Spinal cord (tissue), 10 donors: ENCODE data around the gene KRT3. TPM values are rescaled to one million over a fixed set of nuclear protein-coding genes. Genes with fewer than 3 reads are reported as not detected.

ENCODE experiments used
- DNase-seq, 6 donors: peaks; one replicate each; pipeline versions ENCODE4 v3.0.0 to v3.0.0-alpha.2; 2013 to 2015; ENCODE audit warnings: low spot score in 6 of 6, low read depth in 4 of 6
- H3K27ac ChIP-seq: one replicate; pipeline ENCODE4 v1.5.1; 2013; ENCODE audit warnings: low read depth, low read length, control low read depth
- H3K27me3 ChIP-seq: one replicate; pipeline ENCODE4 v1.6.1; 2013; ENCODE audit warnings: low read length; ENCODE audit not compliant: control insufficient read depth, insufficient read depth
- H3K36me3 ChIP-seq: one replicate; pipeline ENCODE4 v1.6.1; 2013; ENCODE audit warnings: low read length; ENCODE audit not compliant: control insufficient read depth, insufficient read depth
- H3K4me1 ChIP-seq: one replicate; pipeline ENCODE4 v1.6.1; 2013; ENCODE audit warnings: low read length; ENCODE audit not compliant: control insufficient read depth, insufficient read depth
- H3K4me3 ChIP-seq: one replicate; pipeline ENCODE4 v1.5.1; 2013; ENCODE audit warnings: low read depth, low read length, control low read depth
- H3K9me3 ChIP-seq: one replicate; pipeline ENCODE4 v1.6.1; 2013; ENCODE audit warnings: low read length; ENCODE audit not compliant: control insufficient read depth, insufficient read depth
- WGBS: methylation state at CpG from one replicate; pipeline ENCODE4 v1.1.5; 2013; ENCODE audit warnings: missing lambda C conversion rate; ENCODE audit not compliant: insufficient coverage; 5-methylcytosine and 5-hydroxymethylcytosine counted together
- polyA plus RNA-seq, 2 donors: library from polyadenylated mRNA; unstranded; fragments of 120-200 nt; gene quantifications; one replicate each; pipeline ENCODE4 v1.2.1, GENCODE V29; 2013; ENCODE audit not compliant: insufficient read length in 2 of 2
- small RNA-seq: library from RNA; depleted of rRNA; stranded (forward); fragments of <200 nt; gene quantifications from one replicate; pipeline ENCODE3, GENCODE V24; 2014; ENCODE audit warnings: low replicate concordance
- total RNA-seq, 2 donors: library from RNA; depleted of rRNA in 1 of 2; stranded (reverse); fragments of 120-200 nt in 1 of 2; fragments of >200 nt in 1 of 2; gene quantifications; one replicate each; pipeline versions ENCODE4 v1.2.3 to v1.2.4, GENCODE V29; 2013 to 2014
- donor health status: healthy.

The KRT3 gene
- total and polyA plus RNA-seq, 4 donors, result 0.10 to 0.21 TPM; not detected in 2

- 78% methylated on average over 2 of the region's 3 CpGs for WGBS
- H3K9me3 ChIP-seq, result no peaks in the 10 kb centered on the region
- DNase-seq, result no peak
- H3K27me3 ChIP-seq, result peaks cover 10% of the 10 kb centered on the region
- H3K4me1 ChIP-seq, result no peaks in the 10 kb centered on the region
- no peak overlapping the region for H3K4me3 ChIP-seq
- no peaks in the 10 kb centered on the region for H3K36me3 ChIP-seq
- H3K27ac ChIP-seq, result no peak overlapping the region
These were observed 53.0 kb downstream of the KRT3 start for GRCh38 chr12:52742822-52743457.

GRCh38 chr12:52742196-52742580 lies 53.7 kb downstream of the KRT3 start:
- WGBS, result 79% methylated on average over 4 of the region's 7 CpGs
- H3K27me3 ChIP-seq, result peaks cover 10% of the 10 kb centered on the region
- H3K9me3 ChIP-seq, result no peaks in the 10 kb centered on the region
- H3K27ac ChIP-seq, result no peak overlapping the region
- no peaks in the 10 kb centered on the region for H3K36me3 ChIP-seq
- H3K4me3 ChIP-seq, result no peak overlapping the region
- DNase-seq, result no peak
- no peaks in the 10 kb centered on the region for H3K4me1 ChIP-seq

GRCh38 chr12:52741375-52742195 lies 54.3 kb downstream of the KRT3 start:
- Histone ChIP-seq H3K9me3 (no peaks in the 10 kb centered on the region), H3K4me1 (no peaks in the 10 kb centered on the region), H3K27ac (no peak overlapping the region), H3K4me3 (no peak overlapping the region), H3K27me3 (peaks cover 10% of the 10 kb centered on the region), H3K36me3 (no peaks in the 10 kb centered on the region)
- WGBS, result 34% methylated on average over 10 of the region's 16 CpGs
- peak; percentile 7 to 68 (median 22) for DNase-seq

GRCh38 chr12:52740584-52740983 lies 55.3 kb downstream of the KRT3 start:
- DNase-seq, result peak in 1 of 6 donors; percentile 59
- H3K27me3 ChIP-seq, result peaks cover 7% of the 10 kb centered on the region
- H3K36me3 ChIP-seq, result no peaks in the 10 kb centered on the region
- H3K4me3 ChIP-seq, result no peak overlapping the region
- H3K9me3 ChIP-seq, result no peaks in the 10 kb centered on the region
- H3K27ac ChIP-seq, result no peak overlapping the region
- H3K4me1 ChIP-seq, result no peaks in the 10 kb centered on the region

GRCh38 chr12:52739963-52740362 lies 56.0 kb downstream of the KRT3 start:
- Histone ChIP-seq H3K9me3 (no peaks in the 10 kb centered on the region), H3K27ac (no peak overlapping the region), H3K27me3 (peaks cover 7% of the 10 kb centered on the region), H3K36me3 (no peaks in the 10 kb centered on the region), H3K4me3 (no peak overlapping the region), H3K4me1 (no peaks in the 10 kb centered on the region)
- DNase-seq, result no peak

Small RNAs within 50 kb of the gene (small RNA-seq; reads per million reads assigned to genes)
- not detected for gene AC107016.2

Other genes with a start within 250 kb of the KRT3 start
- gene KRT71, start 243.0 kb downstream of the KRT3 start, total RNA-seq, result under 1 TPM in 1 of 2 donors, not detected in 1; 0.06 TPM
- gene KRT71, start 243.0 kb downstream of the KRT3 start, polyA plus RNA-seq, result under 1 TPM; 0.33 to 0.35 TPM
- under 1 TPM in 1 of 2 donors, not detected in 1; 0.10 TPM for gene KRT74, start 222.3 kb downstream of the KRT3 start, total RNA-seq
- under 1 TPM in 1 of 2 donors, not detected in 1; 0.20 TPM for gene KRT74, start 222.3 kb downstream of the KRT3 start, polyA plus RNA-seq
- gene KRT72, start 194.7 kb downstream of the KRT3 start, total RNA-seq, result under 1 TPM; 0.10 to 0.11 TPM
- gene KRT72, start 194.7 kb downstream of the KRT3 start, polyA plus RNA-seq, result under 1 TPM; 0.29 to 0.51 TPM
- gene KRT73, start 177.6 kb downstream of the KRT3 start, total RNA-seq, result under 1 TPM in 1 of 2 donors, not detected in 1; 0.10 TPM
- under 1 TPM in 1 of 2 donors, not detected in 1; 0.33 TPM for gene KRT73, start 177.6 kb downstream of the KRT3 start, polyA plus RNA-seq
- gene KRT2, start 143.9 kb downstream of the KRT3 start, total RNA-seq, result under 1 TPM in 1 of 2 donors, not detected in 1; 0.30 TPM
- under 1 TPM; 0.18 to 0.25 TPM for gene KRT2, start 143.9 kb downstream of the KRT3 start, polyA plus RNA-seq
- 1 to 10 TPM in 1 of 2 donors, under 1 TPM in 1; 0.44 to 2.1 TPM for gene KRT1, start 115.7 kb downstream of the KRT3 start, total RNA-seq
- under 1 TPM; 0.17 to 0.51 TPM for gene KRT1, start 115.7 kb downstream of the KRT3 start, polyA plus RNA-seq
- under 1 TPM; 0.06 to 0.10 TPM for gene KRT77, start 92.6 kb downstream of the KRT3 start, total RNA-seq
- 1 to 10 TPM in 1 of 2 donors, under 1 TPM in 1; 0.29 to 2.2 TPM for gene KRT77, start 92.6 kb downstream of the KRT3 start, polyA plus RNA-seq
- not detected for gene KRT76, start 18.8 kb downstream of the KRT3 start, total RNA-seq
- not detected for gene KRT76, start 18.8 kb downstream of the KRT3 start, polyA plus RNA-seq
- gene KRT4, start 18.0 kb upstream of the KRT3 start, total RNA-seq, result under 1 TPM in 1 of 2 donors, not detected in 1; 0.11 TPM
- under 1 TPM; 0.14 to 0.20 TPM for gene KRT4, start 18.0 kb upstream of the KRT3 start, polyA plus RNA-seq
- under 1 TPM; 0.10 to 0.28 TPM for gene KRT79, start 38.2 kb upstream of the KRT3 start, total RNA-seq
- gene KRT79, start 38.2 kb upstream of the KRT3 start, polyA plus RNA-seq, result 1 to 10 TPM; 1.4 TPM
- under 1 TPM in 1 of 2 donors, not detected in 1; 0.11 TPM for gene KRT78, start 52.9 kb upstream of the KRT3 start, total RNA-seq
- not detected for gene KRT78, start 52.9 kb upstream of the KRT3 start, polyA plus RNA-seq
- gene KRT8, start 109.0 kb upstream of the KRT3 start, total RNA-seq, result 10 to 100 TPM in 1 of 2 donors, under 1 TPM in 1; 0.99 to 12.0 TPM
- 10 to 100 TPM in 1 of 2 donors, 1 to 10 TPM in 1; 1.7 to 10.1 TPM for gene KRT8, start 109.0 kb upstream of the KRT3 start, polyA plus RNA-seq
- 10 to 100 TPM; 14.6 to 52.1 TPM for gene KRT18, start 153.0 kb upstream of the KRT3 start, total RNA-seq
- gene KRT18, start 153.0 kb upstream of the KRT3 start, polyA plus RNA-seq, result 10 to 100 TPM; 18.2 to 26.7 TPM
- 100 to 1,000 TPM; 569 to 678 TPM for gene EIF4B, start 210.3 kb upstream of the KRT3 start, total RNA-seq
- gene EIF4B, start 210.3 kb upstream of the KRT3 start, polyA plus RNA-seq, result 100 to 1,000 TPM; 215 to 225 TPM